AG09319 (cell line): Measurements from ENCODE around the gene SINHCAF.
"Not testable (repeated sequence)": the region's sequence is repeated elsewhere in the genome, so short reads cannot be mapped to it uniquely, and the experiment has no call there.

ENCODE experiments used
- DNase-seq: peaks from one replicate; pipeline ENCODE4 v3.0.0-alpha.2; 2010; ENCODE audit warnings: low read depth; ENCODE audit errors: extremely low read depth
- TF ChIP-seq, protein P1 (sequence below): IDR thresholded peaks from 2 replicates; pipeline ENCODE4 v1.5.1; 2011; ENCODE audit warnings: low read depth, mild to moderate bottlenecking, inconsistent platforms, low read length, moderate library complexity

Gene SINHCAF, protein sequence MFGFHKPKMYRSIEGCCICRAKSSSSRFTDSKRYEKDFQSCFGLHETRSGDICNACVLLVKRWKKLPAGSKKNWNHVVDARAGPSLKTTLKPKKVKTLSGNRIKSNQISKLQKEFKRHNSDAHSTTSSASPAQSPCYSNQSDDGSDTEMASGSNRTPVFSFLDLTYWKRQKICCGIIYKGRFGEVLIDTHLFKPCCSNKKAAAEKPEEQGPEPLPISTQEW

GRCh38 chr12:31325877-31326631 lies at the start of gene SINHCAF:
Gene SINHCAF (minus strand): TSS chr12:31326150. CDS start chr12:31298204, 27,946 bp downstream.
- peak; percentile 90 for DNase-seq
- TF ChIP-seq, protein P1, sequence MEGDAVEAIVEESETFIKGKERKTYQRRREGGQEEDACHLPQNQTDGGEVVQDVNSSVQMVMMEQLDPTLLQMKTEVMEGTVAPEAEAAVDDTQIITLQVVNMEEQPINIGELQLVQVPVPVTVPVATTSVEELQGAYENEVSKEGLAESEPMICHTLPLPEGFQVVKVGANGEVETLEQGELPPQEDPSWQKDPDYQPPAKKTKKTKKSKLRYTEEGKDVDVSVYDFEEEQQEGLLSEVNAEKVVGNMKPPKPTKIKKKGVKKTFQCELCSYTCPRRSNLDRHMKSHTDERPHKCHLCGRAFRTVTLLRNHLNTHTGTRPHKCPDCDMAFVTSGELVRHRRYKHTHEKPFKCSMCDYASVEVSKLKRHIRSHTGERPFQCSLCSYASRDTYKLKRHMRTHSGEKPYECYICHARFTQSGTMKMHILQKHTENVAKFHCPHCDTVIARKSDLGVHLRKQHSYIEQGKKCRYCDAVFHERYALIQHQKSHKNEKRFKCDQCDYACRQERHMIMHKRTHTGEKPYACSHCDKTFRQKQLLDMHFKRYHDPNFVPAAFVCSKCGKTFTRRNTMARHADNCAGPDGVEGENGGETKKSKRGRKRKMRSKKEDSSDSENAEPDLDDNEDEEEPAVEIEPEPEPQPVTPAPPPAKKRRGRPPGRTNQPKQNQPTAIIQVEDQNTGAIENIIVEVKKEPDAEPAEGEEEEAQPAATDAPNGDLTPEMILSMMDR = no peak

DNA sequence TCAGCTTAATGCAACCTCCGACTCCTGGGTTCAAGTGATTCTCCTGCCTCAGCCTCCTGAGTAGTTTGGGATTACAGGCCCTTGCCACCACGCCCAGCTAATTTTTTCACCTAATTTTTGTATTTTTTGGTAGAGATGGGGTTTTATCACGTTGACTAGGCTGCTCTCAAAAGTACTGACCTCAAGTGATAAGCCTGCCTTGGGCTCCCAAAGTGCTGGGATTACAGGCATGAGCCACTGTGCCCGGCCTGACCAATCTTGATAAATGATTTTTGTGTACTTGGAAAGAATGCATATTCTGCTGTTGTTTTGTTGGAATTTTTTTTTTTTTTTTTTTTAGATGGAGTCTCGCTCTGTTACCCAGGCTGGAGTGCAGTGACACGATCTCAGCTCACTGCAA lies 49.5 kb upstream of the SINHCAF start:
- not testable (repeated sequence) for DNase-seq

DNA sequence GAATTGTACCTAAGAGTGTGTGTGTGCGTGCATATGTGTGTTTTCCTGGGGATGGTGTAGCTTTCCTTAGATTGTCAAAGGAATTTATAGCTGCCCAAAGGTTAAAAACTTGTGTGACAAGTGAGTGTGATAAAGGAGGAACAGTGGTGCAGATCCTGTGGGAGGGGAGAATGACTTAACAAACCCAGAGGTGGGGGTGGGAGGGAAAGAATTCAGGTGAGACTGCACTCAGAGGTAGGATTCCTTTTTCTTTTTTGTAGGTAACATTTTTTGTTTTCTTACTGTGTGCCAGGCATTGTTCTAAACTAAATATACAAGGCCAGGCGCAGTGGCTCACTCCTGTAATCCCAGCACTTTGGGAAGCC lies 45.3 kb upstream of the SINHCAF start:
- no peak for DNase-seq
- TF ChIP-seq, protein P1 = no peak

GRCh38 chr12:31370531-31371255 lies 44.7 kb upstream of the SINHCAF start:
- DNase-seq = no peak
- TF ChIP-seq, protein P1 = no peak

- DNase-seq = peak; percentile 56
- TF ChIP-seq, protein P1 = no peak
These were observed 44.0 kb upstream of the SINHCAF start for GRCh38 chr12:31369712-31370521.

DNA sequence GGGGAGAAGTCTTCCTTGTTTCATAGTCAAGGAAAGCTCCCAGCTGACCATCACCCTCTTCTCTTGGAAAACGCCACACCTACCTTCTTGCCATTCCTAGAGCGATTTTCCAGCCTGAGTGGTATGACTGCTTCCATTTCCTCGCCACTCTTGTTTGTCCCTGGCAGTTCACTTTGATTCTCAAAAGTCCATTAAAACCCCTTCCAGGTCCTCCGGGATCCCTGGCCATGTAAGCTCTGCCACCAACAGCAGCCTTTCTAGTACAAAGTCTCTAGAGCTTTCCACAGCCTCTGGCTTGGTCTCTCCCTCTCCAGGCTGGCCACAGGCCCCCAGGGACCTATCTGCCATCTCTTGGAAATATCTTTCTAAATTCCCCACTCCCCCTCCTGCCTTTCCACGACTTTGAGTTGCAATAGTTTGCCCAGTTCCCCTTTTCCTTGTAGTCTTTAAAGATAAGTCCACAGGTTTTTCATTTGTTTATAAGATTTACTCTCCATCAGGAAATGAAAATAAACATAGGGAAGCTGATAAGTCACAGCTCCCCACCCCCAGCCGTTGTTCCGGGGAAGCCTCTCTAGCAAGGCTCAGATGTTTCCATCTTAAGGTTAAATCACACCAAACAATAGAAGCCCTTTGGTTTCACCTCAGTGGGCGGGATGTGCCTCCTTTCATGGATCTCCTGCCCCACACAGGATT lies 42.9 kb upstream of the SINHCAF start:
- TF ChIP-seq, protein P1 = no peak
- DNase-seq = no peak

DNA sequence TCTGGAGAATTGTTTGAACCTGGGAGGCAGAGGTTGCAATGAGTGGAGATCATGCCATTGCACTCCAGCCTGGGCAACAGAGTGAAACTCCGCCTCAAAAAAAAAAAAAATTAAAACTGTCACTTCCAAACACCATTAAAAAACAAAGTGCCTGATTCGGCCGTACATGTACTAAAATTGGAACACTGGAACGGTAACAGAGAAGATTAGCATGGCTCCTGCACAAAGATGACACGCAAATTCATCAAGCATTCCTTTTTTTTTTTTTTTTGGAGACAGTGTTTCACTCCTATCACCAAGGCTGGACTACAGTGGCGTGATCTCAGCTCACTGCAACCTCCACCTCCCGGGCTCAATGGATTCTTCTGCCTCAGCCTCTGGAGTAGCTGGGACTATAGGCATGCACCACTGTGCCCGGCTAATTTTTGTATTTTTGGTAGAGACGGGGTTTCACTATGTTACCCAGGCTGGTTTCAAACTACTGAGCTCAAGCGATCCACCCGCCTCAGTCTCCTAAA lies 40.2 kb upstream of the SINHCAF start:
- TF ChIP-seq, protein P1 = no peak
- DNase-seq = no peak
